ENCODE data around the gene YPEL5.
"Not testable (repeated sequence)": the region's sequence is repeated elsewhere in the genome, so short reads cannot be mapped to it uniquely, and the experiment has no call there.

YPEL5 gene

DNA sequence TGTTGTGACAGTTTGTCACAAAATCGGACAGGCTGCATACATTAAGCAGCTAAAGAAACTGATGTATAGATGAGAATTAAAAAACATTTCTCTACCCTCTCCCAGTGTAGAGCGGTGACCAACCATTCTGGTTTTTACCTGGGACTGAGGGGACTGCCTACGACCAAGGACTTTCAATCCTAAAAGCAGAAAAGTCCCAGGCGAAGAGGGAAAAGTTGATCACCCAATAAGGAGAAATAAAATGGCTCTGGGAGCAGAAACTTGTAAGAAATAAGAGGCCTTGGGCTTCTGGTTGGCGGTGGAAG, 30.9 kb upstream of the YPEL5 start:
- no peak for ATAC-seq
- Mint-ChIP-seq H3K9me3 (no peaks in the 10 kb centered on the region), H3K27ac (no peak overlapping the region), H3K4me1 (peaks cover 19% of the 10 kb centered on the region), H3K27me3 (peaks cover 9% of the 10 kb centered on the region), H3K4me3 (no peak overlapping the region)
- no peak for DNase-seq

DNA sequence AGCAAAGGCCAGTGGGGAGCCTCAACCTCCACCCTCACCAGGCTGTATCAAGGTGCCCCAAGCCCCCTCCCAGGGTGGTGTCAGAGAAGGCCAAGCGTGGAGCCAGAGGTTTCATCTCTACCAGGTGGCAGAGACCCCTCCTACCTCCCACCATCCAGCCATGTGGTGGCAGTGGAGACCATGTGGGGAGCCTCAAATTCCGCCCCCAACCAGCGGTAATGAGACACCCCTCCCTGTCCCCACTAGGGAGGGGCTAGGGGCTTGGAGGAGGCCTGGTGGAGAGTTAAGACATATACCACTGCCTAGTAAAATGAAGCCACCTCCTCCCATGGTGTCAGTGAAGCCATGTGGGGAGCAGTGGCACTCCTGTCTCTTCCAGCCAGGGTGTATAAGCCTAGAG, 24.4 kb upstream of the YPEL5 start:
- Mint-ChIP-seq H3K4me3 (no peak overlapping the region), H3K4me1 (peaks cover 13% of the 10 kb centered on the region), H3K27ac (no peak overlapping the region), H3K27me3 (no peaks in the 10 kb centered on the region), H3K9me3 (peaks cover 5 to 8% of the 10 kb centered on the region in 2 donors)
- DNase-seq (no peak), ATAC-seq (no peak)

DNA sequence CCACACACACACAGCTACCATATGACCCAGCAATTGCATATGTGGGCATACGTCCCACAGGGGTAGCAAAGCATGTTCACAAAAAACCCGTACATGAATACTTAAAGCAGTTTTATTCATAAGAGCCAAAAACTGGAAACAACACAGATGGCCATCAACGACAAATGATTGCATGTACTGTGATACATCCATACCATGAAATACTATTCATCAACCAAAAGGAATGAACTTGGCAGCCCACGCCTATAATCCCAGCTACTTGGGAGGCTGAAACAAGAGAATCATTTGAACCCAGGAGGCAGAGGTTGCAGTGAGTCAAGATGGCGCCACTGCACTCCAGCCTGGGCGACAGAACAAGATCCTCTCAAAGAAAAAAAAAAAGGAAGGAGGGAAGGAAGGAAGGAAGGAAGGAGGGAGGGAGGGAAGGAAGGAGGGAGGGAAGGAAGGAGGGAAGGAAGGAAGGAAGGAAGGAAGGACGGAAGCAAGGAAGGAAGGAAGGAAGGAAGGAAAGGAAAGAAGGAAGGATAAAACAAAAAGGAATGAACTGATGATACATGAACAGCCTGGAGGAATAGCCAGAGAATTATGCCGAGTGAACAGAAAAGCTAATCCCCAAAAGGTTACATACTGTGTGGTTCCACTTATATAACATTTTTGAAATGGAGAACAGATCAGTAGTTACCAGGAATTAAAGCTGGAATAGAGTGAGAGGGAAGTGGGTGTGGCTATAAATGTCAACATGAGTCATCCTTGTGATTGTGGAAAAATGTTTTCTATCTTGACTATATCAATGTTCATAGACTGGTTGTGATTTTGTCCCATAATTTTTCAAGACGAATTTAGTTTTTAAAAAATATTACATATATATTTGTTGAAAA, 19.6 kb upstream of the YPEL5 start:
- no peak for ATAC-seq
- peak overlapping the region in 1 of 2 donors; percentile 44 for H3K27ac Mint-ChIP-seq
- H3K4me3 Mint-ChIP-seq, result no peak overlapping the region
- no peaks in the 10 kb centered on the region for H3K4me1 Mint-ChIP-seq
- DNase-seq, result no peak
- no peaks in the 10 kb centered on the region for H3K27me3 Mint-ChIP-seq
- H3K9me3 Mint-ChIP-seq, result peaks cover 5 to 8% of the 10 kb centered on the region in 2 donors

DNA sequence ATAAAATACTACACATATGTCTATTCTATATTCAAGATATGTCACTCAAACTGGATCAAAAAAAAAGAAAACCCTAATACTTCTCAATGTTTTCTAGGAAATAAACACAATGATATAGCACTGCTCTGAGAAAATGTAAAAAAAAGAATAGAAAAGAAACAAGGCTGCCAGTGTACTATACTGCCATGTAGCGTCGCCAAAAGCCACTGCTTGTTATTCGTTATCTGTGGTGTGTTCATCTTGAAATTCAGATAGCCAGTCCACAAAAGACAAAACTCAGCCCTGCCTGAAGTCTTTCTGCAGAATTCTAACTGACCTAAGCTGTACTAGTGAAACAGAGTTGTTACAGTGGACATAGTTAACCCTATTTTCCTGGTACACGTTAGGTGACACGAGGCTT, 12.2 kb upstream of the YPEL5 start:
- Mint-ChIP-seq H3K4me1 (peaks cover 9% of the 10 kb centered on the region), H3K4me3 (no peak overlapping the region), H3K27me3 (no peaks in the 10 kb centered on the region), H3K9me3 (no peaks in the 10 kb centered on the region), H3K27ac (no peak overlapping the region)
- ATAC-seq, result no peak
- DNase-seq, result no peak

DNA sequence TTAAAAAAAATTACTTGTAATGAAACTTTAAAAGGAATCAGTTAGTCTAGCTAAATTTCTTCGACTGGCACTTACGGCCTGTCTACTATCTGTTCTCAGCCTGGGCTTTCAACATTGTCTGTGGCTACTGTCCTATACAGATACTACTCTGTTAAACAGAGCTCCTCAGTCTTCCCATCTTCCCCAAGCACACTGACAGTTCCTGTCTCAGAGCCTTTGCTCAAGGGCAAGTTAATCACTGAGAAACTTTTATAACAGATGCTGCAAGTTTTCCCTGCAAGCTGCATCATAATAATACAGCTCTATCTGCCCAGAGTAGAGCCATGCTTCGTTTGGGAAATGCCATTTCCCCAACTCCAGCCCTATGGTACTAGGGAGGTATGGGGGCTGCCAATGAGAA, 11.3 kb upstream of the YPEL5 start:
- Mint-ChIP-seq H3K27ac (no peak overlapping the region), H3K4me1 (peaks cover 10% of the 10 kb centered on the region), H3K9me3 (no peaks in the 10 kb centered on the region), H3K4me3 (no peak overlapping the region), H3K27me3 (no peaks in the 10 kb centered on the region)
- DNase-seq (no peak), ATAC-seq (no peak)

DNA sequence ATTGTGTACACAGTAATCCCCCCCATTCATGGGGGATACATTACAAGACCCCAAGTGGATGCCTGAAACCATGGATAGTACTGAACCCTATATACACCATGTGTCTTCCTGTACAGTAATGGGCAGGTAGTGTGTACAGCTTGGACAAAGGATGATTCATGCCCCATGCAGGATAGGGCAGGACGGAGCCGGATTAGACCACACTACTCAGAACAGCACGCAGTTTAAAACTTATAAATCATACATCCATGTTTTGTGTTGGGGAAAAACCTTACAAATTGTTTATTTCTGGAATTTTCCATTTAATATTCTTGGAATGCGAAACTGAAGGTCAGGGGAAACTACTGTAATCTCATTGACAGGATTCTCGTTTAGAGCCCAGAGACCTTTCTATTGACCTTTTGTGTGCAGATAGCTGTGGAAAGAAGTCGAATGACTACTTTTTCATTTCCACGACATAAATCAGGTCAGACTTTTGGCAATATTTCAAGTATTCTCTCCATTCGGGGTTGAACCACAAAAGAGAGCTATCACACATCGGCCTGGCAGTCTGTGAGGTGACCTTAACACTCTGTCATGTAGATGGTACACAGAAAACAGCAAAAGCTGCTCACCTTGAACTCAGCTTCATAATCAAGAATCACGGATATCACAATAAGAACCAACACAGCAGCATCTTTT, 9.9 kb upstream of the YPEL5 start:
- Mint-ChIP-seq H3K4me3 (no peak overlapping the region), H3K9me3 (no peaks in the 10 kb centered on the region), H3K4me1 (peaks cover 10% of the 10 kb centered on the region), H3K27me3 (no peaks in the 10 kb centered on the region), H3K27ac (no peak overlapping the region)
- no peak for DNase-seq
- ATAC-seq, result no peak

DNA sequence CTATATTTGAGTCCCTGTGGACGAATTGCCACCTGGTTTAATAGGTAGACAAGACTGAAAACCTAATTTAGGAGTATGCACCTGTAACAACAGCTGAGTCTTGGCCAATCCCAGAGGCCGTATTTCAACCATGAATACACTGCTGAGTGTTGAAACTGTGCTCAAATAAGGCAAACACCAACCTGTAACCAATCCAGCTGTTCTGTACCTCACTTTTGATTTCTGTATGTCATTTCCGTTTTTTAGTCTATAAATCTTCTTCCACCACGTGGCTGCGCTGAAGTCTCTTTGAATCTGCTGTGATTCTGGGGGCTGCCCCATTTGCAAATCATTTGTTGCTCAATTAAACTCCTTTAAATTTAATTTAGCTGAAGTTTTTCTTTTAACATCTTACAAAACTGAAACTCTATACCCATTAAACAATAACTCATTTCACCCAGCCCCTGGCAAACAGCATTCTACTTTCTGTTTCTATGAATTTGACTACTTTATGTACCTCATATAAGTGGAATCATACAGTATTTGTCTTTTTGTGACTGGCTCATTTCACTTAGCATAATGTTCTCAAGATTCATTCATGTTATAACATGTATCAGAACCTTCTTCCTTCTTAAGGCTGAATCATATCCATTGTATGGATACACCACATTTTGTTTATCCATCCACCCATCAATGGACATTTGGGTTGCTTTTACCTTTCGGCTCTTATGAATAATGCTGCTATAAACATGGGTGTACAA, 7.5 kb upstream of the YPEL5 start:
- Mint-ChIP-seq H3K27me3 (no peaks in the 10 kb centered on the region), H3K4me1 (peaks cover 10% of the 10 kb centered on the region), H3K9me3 (no peaks in the 10 kb centered on the region), H3K27ac (peak overlapping the region in 1 of 2 donors; percentile 79), H3K4me3 (peak overlapping the region; percentile 54 to 65)
- ATAC-seq (peak; percentile 84), DNase-seq (peak; percentile 10 to 48)

DNA sequence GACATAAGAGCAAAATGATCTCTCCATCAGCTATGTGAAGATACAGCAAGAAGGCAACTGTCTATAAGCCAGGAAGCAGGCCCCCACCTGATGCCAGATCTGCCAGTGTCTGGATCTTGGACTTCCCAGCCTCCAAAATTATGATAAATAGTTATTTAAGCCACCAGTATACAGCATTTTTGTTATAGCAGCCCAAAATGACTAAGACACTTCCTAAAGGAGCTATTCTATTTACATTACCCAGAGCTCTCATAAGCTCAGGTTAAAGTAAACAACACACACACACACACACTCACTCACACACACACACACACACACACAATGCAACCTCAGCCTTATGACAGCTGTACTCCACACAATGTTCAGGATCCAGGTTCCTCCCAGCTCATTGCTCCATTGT, 5.7 kb upstream of the YPEL5 start:
- H3K27ac Mint-ChIP-seq, result no peak overlapping the region

DNA sequence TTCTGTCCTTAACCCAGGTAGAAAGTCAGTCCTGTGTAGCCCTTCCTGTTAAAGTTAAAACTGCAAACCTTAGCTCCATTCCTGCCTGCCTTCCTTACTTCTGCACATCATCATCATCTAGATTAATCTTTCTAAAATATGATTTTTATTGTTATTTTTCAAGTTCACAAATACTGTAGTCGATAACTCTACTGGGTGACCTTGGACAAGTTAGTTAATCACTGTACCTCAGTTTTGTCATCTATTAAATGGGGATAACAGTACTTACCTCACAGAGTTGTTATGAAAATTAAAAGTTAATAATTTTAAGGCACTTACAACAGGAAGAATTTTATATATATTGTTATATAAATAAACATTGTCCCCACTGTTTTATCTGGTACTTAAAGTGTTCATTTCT, 2.5 kb upstream of the YPEL5 start:
- Mint-ChIP-seq H3K4me3 (no peak overlapping the region), H3K4me1 (peaks cover 27% of the 10 kb centered on the region), H3K27me3 (no peaks in the 10 kb centered on the region), H3K9me3 (no peaks in the 10 kb centered on the region), H3K27ac (no peak overlapping the region)
- DNase-seq (no peak), ATAC-seq (no peak)

More for the DNA sequence above, 5.7 kb upstream of the YPEL5 start:
- no peaks in the 10 kb centered on the region for H3K27me3 Mint-ChIP-seq
- no peak for DNase-seq
- no peak for ATAC-seq
- H3K4me3 Mint-ChIP-seq, result no peak overlapping the region
- no peaks in the 10 kb centered on the region for H3K9me3 Mint-ChIP-seq
- peaks cover 18% of the 10 kb centered on the region for H3K4me1 Mint-ChIP-seq

DNA sequence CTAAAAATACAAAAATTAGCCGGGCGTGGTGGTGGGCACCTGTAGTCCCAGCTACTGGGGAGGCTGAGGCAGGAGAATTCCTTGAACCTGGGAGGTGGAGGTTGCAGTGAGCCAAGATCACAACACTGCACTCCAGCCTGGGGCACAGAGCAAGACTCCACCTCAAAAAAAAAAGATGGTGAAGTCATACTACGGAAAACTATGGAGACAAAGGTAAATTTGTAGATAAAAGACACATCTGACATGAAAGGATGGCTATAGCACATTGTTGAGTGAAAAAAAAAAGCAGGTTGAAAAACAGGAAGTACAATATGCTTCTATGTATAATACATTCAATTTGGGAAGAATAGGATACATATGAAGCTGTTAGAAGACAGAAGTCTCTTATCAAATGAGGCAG, 1.9 kb upstream of the YPEL5 start:
- H3K27me3 Mint-ChIP-seq, H3K9me3 Mint-ChIP-seq, ATAC-seq, DNase-seq: not testable (repeated sequence)
- Mint-ChIP-seq H3K4me1 (peaks cover 29% of the 10 kb centered on the region), H3K4me3 (peak overlapping the region in 1 of 2 donors; percentile 20), H3K27ac (peak overlapping the region in 1 of 2 donors; percentile 17)

DNA sequence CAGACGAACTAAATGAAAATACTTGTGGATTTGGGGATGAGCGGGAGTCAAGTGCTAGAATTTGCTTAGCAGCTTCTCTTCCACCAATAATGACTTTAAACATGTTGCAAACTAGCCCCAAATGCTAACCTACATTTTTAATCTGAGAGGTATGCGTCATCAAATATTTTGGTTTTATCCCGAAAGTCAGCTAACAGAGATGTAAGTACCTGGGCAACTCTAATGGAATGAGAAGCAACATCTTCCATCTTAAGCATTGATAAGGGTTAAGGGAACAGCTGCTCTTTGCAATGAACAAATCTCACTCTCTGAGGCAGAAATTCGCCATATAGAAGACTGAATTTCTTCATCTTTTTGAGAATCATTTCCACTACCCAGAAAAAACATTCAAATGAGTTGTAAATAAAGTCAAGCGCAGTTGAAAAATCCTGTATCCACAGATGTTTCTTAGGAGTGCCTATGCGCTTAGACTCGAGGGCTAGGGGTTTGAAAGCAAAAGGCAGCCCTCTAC, 926 bp upstream of the YPEL5 start:
- H3K9me3 Mint-ChIP-seq, result no peaks in the 10 kb centered on the region
- H3K4me1 Mint-ChIP-seq, result peaks cover 38% of the 10 kb centered on the region
- peak overlapping the region; percentile 97 to 99 for H3K27ac Mint-ChIP-seq
- no peak for ATAC-seq
- no peak for DNase-seq
- no peaks in the 10 kb centered on the region for H3K27me3 Mint-ChIP-seq
- peak overlapping the region; percentile 85 to 87 for H3K4me3 Mint-ChIP-seq

DNA sequence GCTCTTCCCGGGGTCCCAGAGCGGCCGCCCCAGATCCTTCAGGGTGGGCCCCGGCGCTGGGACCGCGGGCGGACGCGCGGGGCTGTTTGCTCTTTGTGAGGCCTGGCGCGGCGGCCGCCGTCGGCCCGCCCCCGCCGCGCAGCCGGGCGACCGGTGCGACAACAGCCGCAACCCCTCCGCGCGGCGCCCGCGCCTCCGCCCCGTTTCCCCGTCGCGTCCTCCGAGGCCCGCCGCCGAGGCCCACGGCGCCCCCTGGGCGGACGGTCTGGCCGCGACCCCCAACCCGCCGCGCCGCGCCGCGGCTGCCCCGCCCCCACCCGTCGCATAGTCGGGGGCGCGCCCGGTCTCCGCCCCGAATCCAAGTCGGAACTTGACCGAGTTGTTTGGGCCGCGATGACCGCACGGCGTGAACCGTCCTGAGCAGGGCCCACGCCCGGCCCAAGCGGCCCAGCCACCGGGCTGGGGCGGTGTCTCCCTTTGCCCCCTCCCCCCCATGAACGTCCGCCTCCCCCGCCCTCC, 448 bp downstream of the YPEL5 start:
- H3K9me3 Mint-ChIP-seq, result no peaks in the 10 kb centered on the region
- peak overlapping the region; percentile 76 to 83 for H3K4me3 Mint-ChIP-seq
- ATAC-seq, result peak; percentile 1
- no peak for DNase-seq
- peak overlapping the region in 1 of 2 donors; percentile 90 for H3K27ac Mint-ChIP-seq
- no peaks in the 10 kb centered on the region for H3K27me3 Mint-ChIP-seq
- peaks cover 41% of the 10 kb centered on the region for H3K4me1 Mint-ChIP-seq

DNA sequence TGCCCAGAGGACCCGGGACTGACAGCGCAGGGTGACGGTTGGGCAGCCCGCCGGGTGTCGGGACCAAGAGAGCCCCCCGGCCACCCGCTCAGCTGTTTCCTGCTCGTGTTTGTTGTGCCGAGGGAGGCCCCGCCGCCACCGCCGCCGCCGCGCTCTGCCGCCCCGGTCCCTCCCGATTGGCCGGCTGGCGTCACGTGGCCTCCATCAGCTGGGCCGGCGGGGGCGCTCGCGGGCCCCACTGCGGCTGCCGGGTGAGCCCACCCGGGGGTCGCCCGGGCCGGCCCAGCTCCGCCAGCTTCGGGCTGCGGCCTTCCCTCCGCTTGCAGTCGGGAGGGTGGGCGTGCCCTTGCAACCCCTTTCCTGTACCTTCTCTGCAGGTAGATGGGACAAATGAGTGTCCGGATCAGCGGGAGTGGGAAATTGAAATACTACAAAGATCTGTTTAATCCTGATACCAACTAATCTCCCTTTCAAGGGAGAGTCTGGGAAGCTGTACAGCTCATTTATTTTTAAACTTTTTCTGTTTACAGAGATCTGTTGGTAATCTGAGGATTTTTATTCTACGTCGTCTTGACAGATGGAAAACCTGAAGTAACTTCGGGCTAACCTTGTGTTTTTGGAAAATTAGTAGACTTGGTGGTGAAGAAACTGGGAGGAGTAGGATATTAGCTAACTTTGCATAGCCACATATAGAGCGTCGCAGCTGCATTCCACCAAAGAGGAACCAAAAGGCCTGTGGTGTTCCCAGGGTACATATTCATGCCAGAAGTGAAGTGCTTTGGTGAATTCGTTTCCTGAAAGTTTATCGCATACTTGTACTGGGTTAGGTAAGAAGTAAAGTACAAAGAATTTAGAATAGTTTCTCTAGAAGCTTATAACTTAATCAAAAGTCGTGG, 1.2 kb downstream of the YPEL5 start:
- ATAC-seq, result peak; percentile 8
- H3K4me1 Mint-ChIP-seq, result peaks cover 41% of the 10 kb centered on the region

DNA sequence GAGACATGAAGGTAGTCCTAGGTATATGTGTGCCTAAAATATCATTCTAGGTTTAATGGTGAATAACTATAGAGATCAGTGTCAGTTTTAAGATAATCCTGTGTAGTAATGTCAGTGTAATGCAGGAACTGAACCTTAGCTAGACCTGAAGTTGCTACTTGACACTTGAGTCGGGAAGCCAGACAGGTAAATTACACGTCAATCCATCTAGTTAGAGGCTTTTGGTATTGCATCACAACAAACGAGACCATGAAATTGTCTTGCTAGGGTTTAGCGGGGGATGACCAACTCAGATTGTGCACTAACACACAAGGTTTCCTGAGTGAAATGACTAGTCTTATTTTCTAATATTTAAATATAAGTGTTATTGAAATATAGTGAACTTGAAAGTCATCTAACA, 2.0 kb downstream of the YPEL5 start:
- H3K4me1 Mint-ChIP-seq, result peaks cover 48% of the 10 kb centered on the region
- H3K27me3 Mint-ChIP-seq, result no peaks in the 10 kb centered on the region
- no peaks in the 10 kb centered on the region for H3K9me3 Mint-ChIP-seq
- DNase-seq, result no peak
- H3K4me3 Mint-ChIP-seq, result peak overlapping the region; percentile 76 to 83
- no peak for ATAC-seq
- H3K27ac Mint-ChIP-seq, result no peak overlapping the region

More for the DNA sequence above, 1.2 kb downstream of the YPEL5 start:
- peak overlapping the region; percentile 76 to 83 for H3K4me3 Mint-ChIP-seq
- H3K27me3 Mint-ChIP-seq, result no peaks in the 10 kb centered on the region
- no peaks in the 10 kb centered on the region for H3K9me3 Mint-ChIP-seq
- DNase-seq, result peak; percentile 79 to 81
- H3K27ac Mint-ChIP-seq, result peak overlapping the region; percentile 65 to 90

DNA sequence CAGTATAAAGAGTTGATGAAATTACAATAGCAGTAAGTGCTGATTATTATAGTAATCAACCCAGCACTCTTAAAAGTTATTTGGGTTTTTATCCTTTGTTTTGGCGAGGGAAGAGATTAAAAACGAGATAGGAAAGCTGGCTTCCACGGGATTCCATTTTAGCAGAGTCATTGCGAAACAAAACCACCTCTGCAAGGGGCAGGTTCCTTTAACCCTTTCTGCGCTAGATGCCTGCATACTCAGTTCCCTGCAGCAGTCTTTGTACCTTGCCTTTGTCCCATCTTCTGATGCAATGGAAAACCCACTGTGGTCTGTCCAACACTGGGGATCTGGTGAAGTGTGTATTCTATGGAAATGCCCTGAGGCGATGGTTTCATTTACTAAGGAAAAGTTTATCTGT, 2.7 kb downstream of the YPEL5 start:
- ATAC-seq (no peak), DNase-seq (no peak)
- H3K27ac Mint-ChIP-seq, result no peak overlapping the region
- H3K9me3 Mint-ChIP-seq, result no peaks in the 10 kb centered on the region
- no peaks in the 10 kb centered on the region for H3K27me3 Mint-ChIP-seq
- H3K4me1 Mint-ChIP-seq, result peaks cover 52% of the 10 kb centered on the region
- H3K4me3 Mint-ChIP-seq, result peak overlapping the region in 1 of 2 donors; percentile 83
